Measurements from ENCODE around the gene CACNB4. TPM values are rescaled to one million over a fixed set of nuclear protein-coding genes. Genes with fewer than 3 reads are reported as not detected.

Gene CACNB4
- total and polyA plus RNA-seq, 10 of the 15 experiments (the other 5 are each of a cell fraction or from before 2014, with no cell fraction given), result 2.0 to 21.6 (median 9.3) TPM

- peak overlapping the region; percentile 91 for H3K9ac ChIP-seq (ENCODE audit: control insufficient read depth, insufficient read depth, low read length)
- no peaks in the 10 kb centered on the region for H3K27me3 ChIP-seq (replicated peaks in 1 of 2; ENCODE audit: control insufficient read depth in 2 of 2, insufficient read depth in 2 of 2, low read length in 1 of 2)
- peak overlapping the region; percentile 73 for H3K4me2 ChIP-seq (ENCODE audit: control insufficient read depth, insufficient read depth)
- in situ Hi-C loops (cut with MboI), result no loop called here
- ChIA-PET CTCF (interaction anchor here (1.1 to 1.3 kb wide), 3 partner anchors 10 to 199 kb away, joined by 3 to 6 read pairs (median 4); no protein-coding TSS in a partner anchor), POLR2A (interaction anchor here (1.0 kb wide), 1 partner anchor 25 kb away, joined by 3 read pairs; no protein-coding TSS in a partner anchor), RAD21 (ENCODE audit: unreplicated experiment) (interaction anchor here (0.9 to 1.4 kb wide), 5 partner anchors 14 to 349 kb away, joined by 3 to 5 read pairs (median 3); partner anchors contain the start of gene STAM2), SMC1A (ENCODE audit: uncharacterized antibody, unreplicated experiment) (interaction anchor here (0.6 to 3.8 kb wide), 11 partner anchors 10 to 159 kb away, joined by 3 to 11 read pairs (median 5); no protein-coding TSS in a partner anchor)
- 11% methylated on average over 6 of the region's 6 CpGs for WGBS (ENCODE audit: insufficient coverage, insufficient replicate concordance, low lambda C conversion rate, missing lambda C conversion rate)
- peak overlapping the region; percentile 92 for H3K4me3 ChIP-seq
- DNase-seq (ENCODE audit: low read depth, low spot score) (no peak), FAIRE-seq (no peak), ATAC-seq (no peak)
- BruUV-seq (replicated peaks), result TSS peak; percentile 60
- no peak overlapping the region for H2AFZ ChIP-seq (ENCODE audit: control insufficient read depth, low read depth, low read length)
- intact Hi-C loops (cut with micrococcal nuclease; ENCODE audit: unreplicated experiment), result loop anchor here (10.0 kb wide), 1 partner anchor 338 kb away; no protein-coding TSS in a partner anchor
- peaks cover 14% of the 10 kb centered on the region for H3K4me1 ChIP-seq (ENCODE audit: control insufficient read depth, insufficient read depth, low read length)
- H4K20me1 ChIP-seq (ENCODE audit: control insufficient read depth, insufficient read depth), result no peaks in the 10 kb centered on the region; the same call in 1 of the 2 replicates
- peaks cover 64% of the 10 kb centered on the region for H3K79me2 ChIP-seq (ENCODE audit: control insufficient read depth, insufficient read depth, low read length)
- no peaks in the 10 kb centered on the region for H3K36me3 ChIP-seq (ENCODE audit: control insufficient read depth in 2 of 2, insufficient read depth in 2 of 2, low read length in 1 of 2)
- H3K27ac ChIP-seq (ENCODE audit: control insufficient read depth, insufficient read depth), result peak overlapping the region; percentile 88; the same call in 1 of the 2 replicates
- H3K9me3 ChIP-seq (replicated peaks; ENCODE audit: control insufficient read depth, insufficient read depth, low read length), result no peaks in the 10 kb centered on the region
- no peak for TF ChIP-seq ATF7 (IDR thresholded peaks at IDR 0.05; ENCODE audit: low read depth)
- no peak for TF ChIP-seq SIX5 (IDR thresholded peaks at IDR 0.05; ENCODE audit: low read depth, low read length, severe bottlenecking)
- peak; percentile 35 for TF ChIP-seq USF1 (IDR thresholded peaks at IDR 0.05; ENCODE audit: borderline replicate concordance, extremely low read length, insufficient read depth, low read depth, low read length)
- TF ChIP-seq CHD1 (IDR thresholded peaks at IDR 0.05; ENCODE audit: low read depth, low read length), result no peak
- TF ChIP-seq MLLT1 (IDR thresholded peaks at IDR 0.05), result peak; percentile 50
- no peak for TF ChIP-seq RB1 (IDR thresholded peaks at IDR 0.05; ENCODE audit: borderline replicate concordance)
- no peak for TF ChIP-seq SIN3A (IDR thresholded peaks at IDR 0.05; ENCODE audit: low read depth, low read length)
- no peak for TF ChIP-seq NFIC (IDR thresholded peaks at IDR 0.05; ENCODE audit: low read depth, low read length)
- no peak for TF ChIP-seq BRCA1 (IDR thresholded peaks at IDR 0.05; ENCODE audit: low read depth, low read length)
- no peak for TF ChIP-seq ZNF592 (IDR thresholded peaks at IDR 0.05)
- TF ChIP-seq POLR2A (IDR thresholded peaks at IDR 0.05; ENCODE audit: low read depth, low read length), result peak; percentile 30; the same call in 1 of the 2 replicates
- TF ChIP-seq, protein P1, sequence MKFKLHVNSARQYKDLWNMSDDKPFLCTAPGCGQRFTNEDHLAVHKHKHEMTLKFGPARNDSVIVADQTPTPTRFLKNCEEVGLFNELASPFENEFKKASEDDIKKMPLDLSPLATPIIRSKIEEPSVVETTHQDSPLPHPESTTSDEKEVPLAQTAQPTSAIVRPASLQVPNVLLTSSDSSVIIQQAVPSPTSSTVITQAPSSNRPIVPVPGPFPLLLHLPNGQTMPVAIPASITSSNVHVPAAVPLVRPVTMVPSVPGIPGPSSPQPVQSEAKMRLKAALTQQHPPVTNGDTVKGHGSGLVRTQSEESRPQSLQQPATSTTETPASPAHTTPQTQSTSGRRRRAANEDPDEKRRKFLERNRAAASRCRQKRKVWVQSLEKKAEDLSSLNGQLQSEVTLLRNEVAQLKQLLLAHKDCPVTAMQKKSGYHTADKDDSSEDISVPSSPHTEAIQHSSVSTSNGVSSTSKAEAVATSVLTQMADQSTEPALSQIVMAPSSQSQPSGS (IDR thresholded peaks at IDR 0.05; ENCODE audit: low read length), result no peak
- TF ChIP-seq, protein P2, sequence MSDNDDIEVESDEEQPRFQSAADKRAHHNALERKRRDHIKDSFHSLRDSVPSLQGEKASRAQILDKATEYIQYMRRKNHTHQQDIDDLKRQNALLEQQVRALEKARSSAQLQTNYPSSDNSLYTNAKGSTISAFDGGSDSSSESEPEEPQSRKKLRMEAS (IDR thresholded peaks at IDR 0.05; ENCODE audit: low read depth, low read length), result no peak
- TF ChIP-seq SMC3 (IDR thresholded peaks at IDR 0.05; ENCODE audit: borderline replicate concordance, low read length), result no peak
- no peak for TF ChIP-seq MTA3 (IDR thresholded peaks at IDR 0.05; ENCODE audit: borderline replicate concordance, low read length)
- no peak for TF ChIP-seq NRF1 (conservative IDR thresholded peaks at IDR 0.05; ENCODE audit: low read depth, low read length)
- no peak for TF ChIP-seq NBN (IDR thresholded peaks at IDR 0.05)
- TF ChIP-seq TCF7 (IDR thresholded peaks at IDR 0.05; ENCODE audit: borderline replicate concordance), result no peak
Observed at GRCh38 chr2:151826737-151827157, 272.1 kb downstream of the CACNB4 start.
